HG03558 (cell line): ENCODE results near the gene CD4.

ENCODE experiments used
- ATAC-seq: cut with Tn5 transposase; IDR thresholded peaks from one replicate; pipeline ENCODE4 v1.9.1; 2021; ENCODE audit warnings: moderate number of reproducible peaks; ENCODE audit not compliant: unreplicated experiment; ENCODE audit errors: extremely low read depth

The CD4 gene

GRCh38 chr12:6799147-6799546 lies 9.8 kb downstream of the CD4 start:
- no peak for ATAC-seq

DNA sequence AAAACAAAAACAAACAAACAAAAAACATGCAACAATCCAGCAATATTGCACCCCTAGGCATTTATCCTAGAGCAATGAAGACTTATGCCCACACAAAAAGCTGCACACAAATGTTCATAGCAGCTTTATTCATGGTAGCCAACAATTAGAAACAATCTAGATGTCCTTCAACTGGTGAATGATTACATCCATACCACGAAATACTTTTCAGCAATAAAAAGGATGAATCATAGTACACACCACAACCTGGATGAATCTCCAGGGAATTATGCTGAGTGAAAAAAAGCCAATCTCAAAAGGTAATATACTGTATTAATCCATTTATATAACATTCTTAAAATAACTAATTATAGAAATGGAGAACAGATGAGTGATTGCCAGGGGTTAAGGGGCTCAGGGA lies 17.8 kb downstream of the CD4 start:
- ATAC-seq: no peak

- ATAC-seq: no peak
Measured at GRCh38 chr12:6809056-6809455, 19.7 kb downstream of the CD4 start.

GRCh38 chr12:6810758-6811157 lies 21.4 kb downstream of the CD4 start:
- ATAC-seq: no peak

- no peak for ATAC-seq
Measured at GRCh38 chr12:6813363-6813762, 24.0 kb downstream of the CD4 start.

DNA sequence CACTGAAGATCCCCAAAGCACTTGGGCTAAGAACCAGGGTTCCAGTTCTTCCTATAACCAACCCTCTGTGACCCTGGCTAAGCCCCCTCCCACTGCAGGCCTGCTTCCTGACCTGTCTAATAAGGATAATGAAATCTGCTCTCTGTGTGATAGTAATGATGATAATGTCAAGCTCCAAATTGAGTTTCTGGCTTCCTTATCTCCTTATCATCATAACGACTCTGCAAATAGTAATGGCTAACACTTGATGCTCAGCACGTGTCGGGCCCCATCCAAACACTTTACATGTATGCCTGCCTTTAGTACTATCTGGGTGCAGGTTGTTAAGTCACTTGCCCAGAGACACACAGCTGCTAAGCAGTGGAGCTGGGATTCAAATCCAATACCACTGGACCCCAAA lies 27.3 kb downstream of the CD4 start:
- no peak for ATAC-seq

GRCh38 chr12:6817098-6817497 lies 27.8 kb downstream of the CD4 start:
- ATAC-seq: no peak

DNA sequence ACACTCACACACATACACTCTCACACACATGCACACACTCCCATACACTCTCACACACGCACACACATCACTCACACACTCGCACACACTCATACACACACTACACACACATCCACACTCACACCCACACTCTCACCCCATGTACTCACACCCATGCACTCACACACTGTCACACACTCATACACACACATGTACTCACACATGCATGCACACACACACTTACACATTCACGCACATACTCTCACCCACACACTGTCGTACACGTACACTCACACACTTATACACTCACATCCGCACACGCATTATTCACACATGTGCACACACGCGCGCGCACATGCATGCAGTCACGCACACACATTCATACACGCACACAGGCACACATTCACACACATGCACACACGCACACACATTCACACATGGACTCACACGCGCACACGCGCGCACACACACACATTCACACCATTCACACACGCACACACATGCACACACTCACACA lies 28.4 kb downstream of the CD4 start:
- no peak for ATAC-seq

- ATAC-seq: no peak
Measured at GRCh38 chr12:6818222-6818621, 28.9 kb downstream of the CD4 start.

DNA sequence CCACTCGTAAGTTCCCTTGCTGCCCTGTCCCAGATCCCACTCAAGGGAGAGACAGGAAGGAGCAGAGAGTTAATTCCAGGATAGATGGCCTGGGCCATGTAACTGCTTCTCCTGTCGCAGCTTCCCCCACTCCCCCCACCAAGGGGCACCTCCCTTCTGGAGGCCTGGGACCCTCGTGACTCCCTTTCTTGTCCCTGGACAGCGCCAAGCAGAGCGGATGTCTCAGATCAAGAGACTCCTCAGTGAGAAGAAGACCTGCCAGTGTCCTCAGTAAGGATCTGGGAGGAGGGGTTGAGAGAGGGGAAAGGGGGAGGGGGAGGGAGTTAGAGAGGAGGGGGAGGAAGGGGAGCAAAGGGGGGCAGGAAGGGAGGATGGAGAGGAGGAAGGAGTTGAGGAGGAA lies 29.3 kb downstream of the CD4 start:
- ATAC-seq: no peak

- no peak for ATAC-seq
Measured at GRCh38 chr12:6819106-6820030, 30.0 kb downstream of the CD4 start.

DNA sequence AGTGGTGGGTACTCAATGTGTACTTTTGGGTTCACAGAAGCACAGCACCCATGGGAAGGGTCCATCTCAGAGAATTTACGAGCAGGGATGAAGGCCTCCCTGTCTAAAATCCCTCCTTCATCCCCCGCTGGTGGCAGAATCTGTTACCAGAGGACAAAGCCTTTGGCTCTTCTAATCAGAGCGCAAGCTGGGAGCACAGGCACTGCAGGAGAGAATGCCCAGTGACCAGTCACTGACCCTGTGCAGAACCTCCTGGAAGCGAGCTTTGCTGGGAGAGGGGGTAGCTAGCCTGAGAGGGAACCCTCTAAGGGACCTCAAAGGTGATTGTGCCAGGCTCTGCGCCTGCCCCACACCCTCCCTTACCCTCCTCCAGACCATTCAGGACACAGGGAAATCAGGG lies 30.8 kb downstream of the CD4 start:
- no peak for ATAC-seq

DNA sequence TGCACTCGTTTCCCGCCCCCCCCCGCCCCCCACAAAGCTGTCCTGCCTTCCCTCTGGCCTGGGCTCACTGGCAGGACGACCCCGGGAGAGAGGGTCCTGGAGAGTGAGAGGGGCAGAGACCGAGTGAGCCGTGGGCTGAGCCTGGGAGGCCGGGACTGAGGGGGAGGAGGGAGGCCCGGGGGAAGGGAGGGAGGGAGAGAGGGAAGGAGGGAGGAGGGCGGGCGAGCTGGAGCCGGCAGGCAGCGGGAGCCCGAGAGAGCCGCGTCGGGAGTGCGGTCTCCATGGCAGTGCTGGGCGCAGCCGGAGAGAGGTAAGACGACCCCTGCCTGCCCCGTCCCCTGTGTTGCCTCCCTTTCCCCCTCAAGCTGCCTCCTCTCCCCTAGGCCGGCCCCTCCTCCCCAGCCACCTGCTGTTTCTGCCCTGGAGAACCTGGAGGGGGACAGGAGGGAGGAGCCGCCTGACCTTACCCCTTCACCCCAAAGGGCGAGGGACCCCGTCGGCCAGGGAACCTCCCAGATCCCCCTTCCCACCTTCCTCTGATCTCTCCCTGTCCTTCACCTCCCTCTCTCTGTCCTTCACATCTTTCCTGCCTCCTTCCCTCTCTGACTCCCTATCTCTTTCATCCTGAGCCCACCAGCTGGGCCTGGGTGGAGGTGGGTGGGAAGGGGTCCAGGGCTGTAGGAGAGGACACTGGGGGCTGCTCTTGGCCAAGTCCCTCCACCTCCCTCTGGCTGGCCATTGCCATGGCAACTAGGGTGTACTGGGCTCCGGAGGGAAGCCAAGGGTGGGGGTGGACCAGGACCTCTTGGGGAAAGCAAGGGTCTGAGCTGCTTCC lies 32.5 kb downstream of the CD4 start, which contains the start of gene GPR162:
TSS of gene GPR162 (plus strand) at position 231 of the 835 bp plus-strand sequence. CDS start 2,078 bp downstream, outside the sequence.
- no peak for ATAC-seq

DNA sequence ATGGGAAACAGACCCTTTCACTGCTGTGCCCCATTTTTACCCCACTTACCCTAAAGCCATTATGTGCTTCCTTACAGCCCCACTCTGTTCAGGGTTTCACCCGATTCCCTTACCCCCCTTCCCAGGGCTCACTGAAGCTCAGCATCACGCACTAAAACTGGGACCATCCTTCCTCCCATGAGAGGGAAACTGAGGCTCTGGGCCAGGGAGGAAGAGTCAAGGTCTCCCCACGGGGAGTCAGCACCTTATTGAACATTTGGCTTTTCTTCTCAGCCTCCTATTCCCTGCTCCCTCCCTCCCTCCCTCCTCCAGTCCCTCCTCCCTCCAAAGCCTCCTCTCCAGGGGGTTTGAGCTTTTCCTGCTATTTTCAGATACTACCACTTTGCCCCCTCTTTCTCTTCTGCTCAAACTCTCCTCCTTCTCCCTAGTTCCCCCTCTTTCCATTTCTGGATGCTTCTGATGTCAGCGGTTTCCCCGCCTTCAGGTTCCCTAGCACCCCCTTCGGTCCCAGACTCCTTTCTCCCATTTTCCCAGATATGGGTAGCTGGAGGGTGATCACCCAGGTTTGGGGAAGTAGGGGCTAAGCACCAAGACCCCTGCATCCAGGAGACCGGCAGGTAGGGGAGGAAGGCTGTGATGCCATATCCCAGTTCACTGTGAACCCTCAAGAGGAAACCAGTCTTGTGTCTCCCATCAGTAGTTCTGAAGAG lies 33.3 kb downstream of the CD4 start:
- ATAC-seq: no peak

- ATAC-seq: no peak
Measured at GRCh38 chr12:6823182-6824084, 34.1 kb downstream of the CD4 start.

DNA sequence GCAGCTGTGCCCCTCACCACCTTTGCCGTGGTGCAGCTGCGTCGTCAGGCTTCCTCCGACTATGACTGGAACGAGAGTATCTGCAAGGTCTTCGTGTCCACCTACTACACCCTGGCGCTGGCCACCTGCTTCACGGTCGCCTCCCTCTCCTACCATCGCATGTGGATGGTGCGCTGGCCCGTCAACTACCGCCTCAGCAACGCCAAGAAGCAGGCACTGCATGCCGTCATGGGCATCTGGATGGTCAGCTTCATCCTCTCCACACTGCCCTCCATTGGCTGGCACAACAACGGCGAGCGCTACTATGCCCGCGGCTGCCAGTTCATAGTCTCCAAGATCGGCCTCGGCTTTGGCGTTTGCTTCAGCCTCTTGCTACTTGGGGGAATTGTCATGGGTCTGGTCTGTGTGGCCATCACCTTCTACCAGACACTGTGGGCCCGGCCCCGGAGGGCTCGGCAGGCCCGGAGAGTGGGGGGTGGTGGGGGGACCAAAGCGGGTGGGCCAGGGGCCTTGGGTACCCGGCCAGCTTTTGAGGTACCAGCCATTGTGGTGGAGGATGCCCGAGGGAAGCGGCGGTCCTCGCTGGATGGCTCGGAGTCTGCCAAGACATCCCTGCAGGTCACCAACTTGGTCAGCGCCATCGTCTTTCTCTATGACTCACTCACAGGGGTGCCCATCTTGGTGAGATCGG lies 34.9 kb downstream of the CD4 start:
- ATAC-seq: no peak

DNA sequence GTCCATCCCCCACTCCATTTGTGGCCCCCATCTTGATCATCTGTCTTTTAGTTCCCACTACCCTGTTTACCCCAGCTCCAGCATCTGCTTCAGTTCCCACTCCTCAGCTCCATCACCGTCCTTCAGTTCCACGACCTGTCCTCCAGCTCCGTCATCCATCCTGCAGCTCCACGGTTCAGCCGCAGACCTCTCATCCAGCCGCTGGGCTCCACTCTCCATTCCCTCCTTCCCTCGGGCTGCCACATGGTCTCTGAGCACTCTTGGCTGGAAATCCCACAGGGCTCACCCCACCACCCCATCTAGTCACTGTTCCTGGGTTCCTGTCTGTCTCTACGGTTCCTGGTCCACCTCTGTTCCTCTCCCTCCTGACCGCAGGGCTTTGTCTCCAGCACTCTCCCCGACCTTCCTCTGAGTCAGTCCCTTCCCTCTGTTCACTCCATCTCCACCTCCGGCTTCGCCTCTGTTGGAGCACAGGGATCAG lies 35.6 kb downstream of the CD4 start:
- no peak for ATAC-seq

DNA sequence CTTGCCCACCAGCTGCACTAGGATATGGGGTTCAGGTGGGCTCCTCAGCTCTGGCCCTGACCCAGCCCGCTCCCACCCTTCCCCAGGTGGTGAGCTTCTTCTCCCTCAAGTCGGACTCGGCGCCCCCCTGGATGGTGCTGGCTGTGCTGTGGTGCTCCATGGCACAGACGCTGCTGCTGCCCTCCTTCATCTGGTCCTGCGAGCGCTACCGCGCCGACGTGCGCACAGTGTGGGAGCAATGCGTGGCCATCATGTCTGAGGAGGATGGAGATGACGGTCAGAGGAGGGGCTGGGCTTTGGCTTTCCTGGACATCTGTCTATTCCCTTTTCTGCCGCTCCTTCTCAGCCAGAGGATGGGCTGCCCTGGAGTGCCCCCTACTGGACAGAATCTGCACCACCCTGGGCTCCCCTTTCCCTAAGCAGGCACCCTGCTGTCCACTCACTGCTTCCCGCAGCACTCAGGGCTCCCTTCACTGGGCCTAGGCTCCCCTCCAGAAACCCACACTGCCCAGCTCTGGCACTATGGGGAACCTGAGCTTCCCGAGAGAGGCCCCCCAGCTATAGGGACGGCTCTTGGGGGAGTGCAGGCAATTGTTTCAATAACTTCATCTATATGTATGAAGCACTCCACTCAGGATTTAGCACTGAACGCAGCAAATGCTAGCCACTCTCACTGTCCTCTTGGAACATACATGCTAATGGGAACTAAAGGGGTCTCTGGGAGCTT lies 36.2 kb downstream of the CD4 start:
- no peak for ATAC-seq
